Naive thymus-derived CD4-positive, alpha-beta T cell (primary cell): Measurements from ENCODE around the gene CDR2L. TPM values are rescaled to one million over a fixed set of nuclear protein-coding genes. Genes with fewer than 3 reads are reported as not detected.
A peak's percentile ranks its signal among the peaks of the same experiment; 100 is the strongest.

Experiments
- ATAC-seq: fragments of 150-1000 bp; cut with Tn5 transposase; 2 replicates; pipeline ENCODE4 v1.10.0; 2021; ENCODE audit warnings: mild to moderate bottlenecking, moderate library complexity
- CTCF ChIA-PET: fragments of 350-600 bp; sonication (Branson Sonifier 250); formaldehyde crosslinking; loops from one replicate; lab custom pipeline; 2021; ENCODE audit warnings: antibody characterized with exemption; lab: Charles Lee
- POLR2A ChIA-PET: fragments of 350-600 bp; sonication (Branson Sonifier 250); formaldehyde crosslinking; loops from one replicate; lab custom pipeline; 2021; ENCODE audit warnings: antibody characterized with exemption, inconsistent platforms; lab: Charles Lee
- DNase-seq, 9 donors: peaks; one replicate each; pipeline versions ENCODE4 v3.0.0 to v3.0.0-alpha.2; 2020 to 2022; ENCODE audit warnings: mixed read lengths in 1 of 9
- H3K27ac ChIP-seq: one replicate; pipeline ENCODE4 v1.7.0; 2013; ENCODE audit warnings: mild to moderate bottlenecking, low read depth, low read length, moderate library complexity
- H3K27me3 ChIP-seq, 2 donors: one replicate each; pipeline ENCODE4 v1.7.0; 2013; ENCODE audit warnings: low read length in 2 of 2, mild to moderate bottlenecking in 2 of 2, moderate library complexity in 2 of 2; ENCODE audit not compliant: control insufficient read depth in 2 of 2, insufficient read depth in 2 of 2
- H3K36me3 ChIP-seq, 3 experiments: 1 replicate in 2 of 3; 2 replicates in 1 of 3; pipeline ENCODE4 v1.7.0; 2013; ENCODE audit warnings: low read length in 3 of 3, mild to moderate bottlenecking in 3 of 3, moderate library complexity in 1 of 3; ENCODE audit not compliant: insufficient read depth in 3 of 3, control insufficient read depth in 2 of 3
- H3K4me1 ChIP-seq, 2 donors: one replicate each; pipeline ENCODE4 v1.7.0; 2013; ENCODE audit warnings: low read length in 2 of 2, mild to moderate bottlenecking in 2 of 2, moderate library complexity in 1 of 2; ENCODE audit not compliant: control insufficient read depth in 2 of 2, insufficient read depth in 2 of 2
- H3K4me3 ChIP-seq: 2 replicates; pipeline ENCODE4 v1.7.0; 2013; ENCODE audit warnings: mild to moderate bottlenecking, low read length
- H3K9me3 ChIP-seq, 3 experiments: 1 replicate in 2 of 3; 2 replicates in 1 of 3; pipeline ENCODE4 v1.7.0; 2013; ENCODE audit warnings: low read length in 3 of 3; ENCODE audit not compliant: control insufficient read depth in 2 of 3
- H3K27ac Mint-ChIP-seq, 9 donors: one replicate each; pipeline ENCODE4 v1.8.0; 2020 to 2022; ENCODE audit warnings: mixed read lengths in 9 of 9, mild to moderate bottlenecking in 8 of 9, moderate library complexity in 5 of 9, inconsistent platforms in 2 of 9
- H3K27me3 Mint-ChIP-seq, 5 donors: one replicate each; pipeline ENCODE4 v1.8.0; 2021 to 2022; ENCODE audit warnings: mixed read lengths in 5 of 5, mild to moderate bottlenecking in 1 of 5
- H3K36me3 Mint-ChIP-seq, 5 donors: one replicate each; pipeline ENCODE4 v1.8.0; 2020 to 2022; ENCODE audit warnings: mixed read lengths in 5 of 5, mild to moderate bottlenecking in 3 of 5, inconsistent platforms in 1 of 5
- H3K4me1 Mint-ChIP-seq, 7 donors: one replicate each; pipeline ENCODE4 v1.8.0; 2020 to 2022; ENCODE audit warnings: mixed read lengths in 7 of 7, mild to moderate bottlenecking in 3 of 7, inconsistent platforms in 1 of 7
- H3K4me3 Mint-ChIP-seq, 10 donors: one replicate each; pipeline ENCODE4 v1.8.0; 2020 to 2022; ENCODE audit warnings: mild to moderate bottlenecking in 10 of 10, mixed read lengths in 10 of 10, moderate library complexity in 6 of 10, inconsistent platforms in 2 of 10
- H3K9me3 Mint-ChIP-seq, 11 donors: one replicate each; pipeline ENCODE4 v1.8.0; 2020 to 2022; ENCODE audit warnings: mixed read lengths in 11 of 11, mild to moderate bottlenecking in 4 of 11, inconsistent platforms in 1 of 11, moderate library complexity in 1 of 11
- intact Hi-C, 2 donors: fragments of 100-400 bp; cut with micrococcal nuclease; formaldehyde crosslinking; loops; one replicate each; pipeline ENCODE4 v1.15.1; 2023
- polyA plus RNA-seq, 2 donors: library from polyadenylated mRNA; unstranded; fragments of 300-500 nt; fragmentation: Illumina TruSeq; gene quantifications; one replicate each; pipeline ENCODE4 v1.2.3, GENCODE V29; 2021
- total RNA-seq, 6 experiments: library from RNA in 5 of 6; stranded (reverse) in 5 of 6; gene quantifications; 1 replicate in 5 of 6; 2 replicates in 1 of 6; pipeline ENCODE4 v1.2.3 and lab custom pipeline; 2021 to 2026

CDR2L gene
- total and polyA plus RNA-seq, 7 experiments from 2014 or later = 0.08 to 0.17 (median 0.16) TPM; not detected in 4

DNA sequence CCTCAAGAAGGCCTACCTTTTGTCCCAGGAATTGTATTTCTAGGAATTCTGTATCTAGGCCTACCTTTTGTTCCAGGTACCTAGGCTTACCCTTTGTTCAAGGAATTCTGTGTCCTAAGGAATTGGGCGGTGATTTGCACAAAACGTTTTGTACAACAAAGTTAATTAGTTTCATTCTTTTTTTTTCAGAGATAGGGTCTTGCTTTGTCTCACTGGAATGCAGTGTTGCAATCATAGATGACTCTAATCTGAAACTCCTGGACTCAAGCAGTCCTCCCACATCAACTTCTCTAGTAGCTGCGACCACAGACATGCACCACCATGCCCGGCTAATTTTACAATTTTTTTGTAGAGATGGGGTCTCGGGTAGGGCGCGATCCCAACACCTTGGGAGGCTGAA is 7.0 kb downstream of the CDR2L start:
- no peak overlapping the region for H3K27ac Mint-ChIP-seq
- H3K4me3 Mint-ChIP-seq = no peak overlapping the region
- DNase-seq = no peak
- H3K9me3 Mint-ChIP-seq = peaks cover 0 to 2% (median 0%) of the 10 kb centered on the region in 11 donors
- no peak overlapping the region for H3K27ac ChIP-seq
- H3K27me3 Mint-ChIP-seq = peaks cover 0 to 13% (median 0%) of the 10 kb centered on the region in 5 donors
- no peaks in the 10 kb centered on the region for H3K36me3 Mint-ChIP-seq
- no peaks in the 10 kb centered on the region for H3K27me3 ChIP-seq
- no peaks in the 10 kb centered on the region for H3K36me3 ChIP-seq
- H3K4me3 ChIP-seq = no peak overlapping the region
- peaks cover 0 to 10% (median 5%) of the 10 kb centered on the region in 7 donors for H3K4me1 Mint-ChIP-seq
- CTCF ChIA-PET = no interaction called here
- H3K4me1 ChIP-seq = no peaks in the 10 kb centered on the region
- H3K9me3 ChIP-seq = no peaks in the 10 kb centered on the region
- intact Hi-C loops = no loop called here
- POLR2A ChIA-PET = no interaction called here
- ATAC-seq = no peak

DNA sequence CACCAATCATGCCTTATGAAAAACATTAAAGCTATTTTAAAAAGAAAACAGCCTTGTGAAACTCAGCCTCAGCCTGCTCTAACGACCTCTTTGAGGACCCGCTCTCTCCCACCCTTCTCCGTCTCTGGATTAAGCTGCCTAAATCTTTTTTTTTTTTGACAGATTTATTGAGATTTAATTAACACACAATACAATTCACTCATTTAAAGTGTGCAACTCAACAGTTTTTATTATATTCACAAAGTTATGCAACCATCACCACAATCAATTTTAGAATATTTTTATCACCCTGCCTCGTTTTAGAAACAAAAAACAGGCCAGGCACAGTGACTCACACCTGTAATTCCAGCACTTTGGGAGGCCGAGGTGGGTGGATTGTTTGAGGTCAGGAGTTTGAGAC is 8.4 kb downstream of the CDR2L start:
- H3K4me3 ChIP-seq = no peak overlapping the region
- no peak overlapping the region for H3K27ac ChIP-seq
- no peaks in the 10 kb centered on the region for H3K36me3 Mint-ChIP-seq
- ChIA-PET CTCF (interaction anchor here (0.8 to 1.1 kb wide), 2 partner anchors 19 to 35 kb away, joined by 3 read pairs; no protein-coding TSS in a partner anchor), POLR2A (interaction anchor here (1.0 kb wide), 2 partner anchors 14 to 16 kb away, joined by 3 to 4 read pairs; partner anchors contain the start of gene MRPL58)
- H3K9me3 ChIP-seq = no peaks in the 10 kb centered on the region
- peaks cover 0 to 10% (median 5%) of the 10 kb centered on the region in 7 donors for H3K4me1 Mint-ChIP-seq
- DNase-seq (no peak), ATAC-seq (no peak)
- no peaks in the 10 kb centered on the region for H3K27me3 ChIP-seq
- H3K36me3 ChIP-seq = no peaks in the 10 kb centered on the region
- no peak overlapping the region for H3K4me3 Mint-ChIP-seq
- no peaks in the 10 kb centered on the region for H3K4me1 ChIP-seq
- peaks cover 0 to 4% (median 0%) of the 10 kb centered on the region in 5 donors for H3K27me3 Mint-ChIP-seq
- no peak overlapping the region for H3K27ac Mint-ChIP-seq
- peaks cover 0 to 2% (median 0%) of the 10 kb centered on the region in 11 donors for H3K9me3 Mint-ChIP-seq
- intact Hi-C loops = no loop called here

- H3K9me3 ChIP-seq = no peaks in the 10 kb centered on the region
- H3K27me3 ChIP-seq = no peaks in the 10 kb centered on the region
- Mint-ChIP-seq H3K27me3 (no peaks in the 10 kb centered on the region), H3K36me3 (no peaks in the 10 kb centered on the region), H3K27ac (peak overlapping the region in 1 of 9 donors; percentile 12), H3K9me3 (peaks cover 0 to 2% (median 0%) of the 10 kb centered on the region in 11 donors), H3K4me1 (peaks cover 0 to 10% (median 5%) of the 10 kb centered on the region in 7 donors), H3K4me3 (no peak overlapping the region)
- H3K36me3 ChIP-seq = no peaks in the 10 kb centered on the region
- no peak overlapping the region for H3K27ac ChIP-seq
- H3K4me3 ChIP-seq = no peak overlapping the region
- ChIA-PET CTCF (no interaction called here), POLR2A (interaction anchor here (0.7 to 1.6 kb wide), 2 partner anchors 9 to 14 kb away, joined by 3 to 7 read pairs; partner anchors contain the start of gene MRPL58)
- H3K4me1 ChIP-seq = no peaks in the 10 kb centered on the region
- DNase-seq (no peak), ATAC-seq (no peak)
- intact Hi-C loops = no loop called here
Observed at GRCh38 chr17:74998783-74999182, 11.4 kb downstream of the CDR2L start.

DNA sequence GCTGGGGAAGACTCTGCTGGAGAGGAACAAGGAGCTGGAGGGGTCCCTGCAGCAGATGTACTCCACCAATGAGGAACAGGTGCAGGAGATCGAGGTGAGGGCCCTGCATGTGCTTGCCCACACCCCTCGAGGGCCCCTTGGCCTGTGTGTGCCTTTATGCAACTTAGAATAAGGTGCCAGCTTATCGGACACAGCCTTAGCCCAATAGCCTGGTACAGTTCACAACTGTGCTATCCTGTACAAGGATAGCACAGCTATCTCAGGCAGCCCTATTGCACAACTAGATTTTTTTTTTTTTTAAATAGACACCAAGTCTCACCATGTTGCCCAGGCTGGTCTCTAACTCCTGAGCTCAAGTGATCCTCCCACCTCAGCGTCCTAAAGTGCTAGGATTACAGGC is 12.1 kb downstream of the CDR2L start:
- Histone ChIP-seq H3K9me3 (no peaks in the 10 kb centered on the region), H3K36me3 (no peaks in the 10 kb centered on the region), H3K27me3 (no peaks in the 10 kb centered on the region), H3K4me1 (no peaks in the 10 kb centered on the region), H3K4me3 (no peak overlapping the region), H3K27ac (no peak overlapping the region)
- CTCF ChIA-PET = interaction anchor here (0.6 kb wide), 1 partner anchor 13 kb away, joined by 3 read pairs; the partner anchor contains the start of gene MRPL58
- H3K4me3 Mint-ChIP-seq = no peak overlapping the region
- peaks cover 0 to 2% (median 0%) of the 10 kb centered on the region in 11 donors for H3K9me3 Mint-ChIP-seq
- peaks cover 0 to 10% (median 5%) of the 10 kb centered on the region in 7 donors for H3K4me1 Mint-ChIP-seq
- POLR2A ChIA-PET = interaction anchor here (0.8 to 1.6 kb wide), 5 partner anchors 11 to 226 kb away, joined by 3 to 7 read pairs (median 3); partner anchors contain the start of genes CDR2L and MRPL58
- intact Hi-C loops = no loop called here
- no peaks in the 10 kb centered on the region for H3K36me3 Mint-ChIP-seq
- ATAC-seq = no peak
- no peak overlapping the region for H3K27ac Mint-ChIP-seq
- no peaks in the 10 kb centered on the region for H3K27me3 Mint-ChIP-seq
- no peak for DNase-seq

DNA sequence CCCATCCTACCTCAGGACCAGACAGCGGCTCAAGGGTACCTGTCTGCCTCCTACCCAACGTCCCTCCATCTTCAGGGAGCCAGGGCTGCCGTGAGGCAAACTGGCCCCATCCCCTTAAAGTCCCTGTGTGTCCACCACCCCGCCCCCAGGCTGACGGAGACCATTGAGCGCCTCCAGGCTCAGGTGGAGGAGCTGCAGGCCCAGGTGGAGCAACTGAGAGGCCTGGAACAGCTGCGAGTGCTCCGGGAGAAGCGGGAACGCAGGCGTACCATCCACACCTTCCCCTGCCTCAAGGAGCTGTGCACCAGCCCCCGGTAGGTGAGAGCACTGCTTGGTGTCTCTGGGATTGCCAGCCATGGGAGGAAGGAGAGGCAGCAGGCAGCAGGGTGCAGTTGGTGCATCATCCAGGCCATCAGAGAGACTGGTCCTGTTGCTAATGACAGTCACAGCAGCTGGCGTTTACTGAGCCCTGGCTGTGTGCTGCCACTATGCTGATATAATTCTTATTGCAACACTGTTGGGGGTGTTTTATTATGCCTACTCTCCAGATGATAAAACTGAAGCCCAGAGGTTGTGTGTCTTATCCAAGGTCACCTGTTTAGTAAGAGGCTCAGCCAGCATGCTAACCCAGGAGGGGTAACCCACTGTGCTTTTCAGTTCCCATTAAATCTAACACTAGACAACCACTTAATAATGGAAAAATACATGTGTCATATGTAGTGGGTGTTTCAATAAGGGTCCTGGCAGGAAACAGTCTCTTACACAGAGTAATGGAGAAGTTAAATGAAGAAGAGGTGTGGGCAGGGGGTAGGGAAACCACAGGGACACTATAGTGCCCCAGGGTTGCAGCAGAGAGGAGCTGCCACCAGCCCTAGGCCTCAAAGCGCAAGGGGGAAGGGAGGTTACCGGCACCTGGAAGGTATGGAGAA is 14.7 kb downstream of the CDR2L start:
- Histone ChIP-seq H3K36me3 (no peaks in the 10 kb centered on the region), H3K27ac (no peak overlapping the region), H3K27me3 (no peaks in the 10 kb centered on the region), H3K4me3 (no peak overlapping the region), H3K9me3 (no peaks in the 10 kb centered on the region), H3K4me1 (no peaks in the 10 kb centered on the region)
- no peak for DNase-seq
- Mint-ChIP-seq H3K4me3 (no peak overlapping the region), H3K4me1 (peaks cover 0 to 10% (median 5%) of the 10 kb centered on the region in 7 donors), H3K27me3 (peaks cover 0 to 5% (median 0%) of the 10 kb centered on the region in 5 donors), H3K27ac (no peak overlapping the region), H3K9me3 (peaks cover 0 to 2% (median 0%) of the 10 kb centered on the region in 11 donors), H3K36me3 (no peaks in the 10 kb centered on the region)
- CTCF ChIA-PET = no interaction called here
- POLR2A ChIA-PET = interaction anchor here (0.5 kb wide), 1 partner anchor 196 kb away, joined by 4 read pairs; no protein-coding TSS in a partner anchor
- no peak for ATAC-seq
- intact Hi-C loops = no loop called here

DNA sequence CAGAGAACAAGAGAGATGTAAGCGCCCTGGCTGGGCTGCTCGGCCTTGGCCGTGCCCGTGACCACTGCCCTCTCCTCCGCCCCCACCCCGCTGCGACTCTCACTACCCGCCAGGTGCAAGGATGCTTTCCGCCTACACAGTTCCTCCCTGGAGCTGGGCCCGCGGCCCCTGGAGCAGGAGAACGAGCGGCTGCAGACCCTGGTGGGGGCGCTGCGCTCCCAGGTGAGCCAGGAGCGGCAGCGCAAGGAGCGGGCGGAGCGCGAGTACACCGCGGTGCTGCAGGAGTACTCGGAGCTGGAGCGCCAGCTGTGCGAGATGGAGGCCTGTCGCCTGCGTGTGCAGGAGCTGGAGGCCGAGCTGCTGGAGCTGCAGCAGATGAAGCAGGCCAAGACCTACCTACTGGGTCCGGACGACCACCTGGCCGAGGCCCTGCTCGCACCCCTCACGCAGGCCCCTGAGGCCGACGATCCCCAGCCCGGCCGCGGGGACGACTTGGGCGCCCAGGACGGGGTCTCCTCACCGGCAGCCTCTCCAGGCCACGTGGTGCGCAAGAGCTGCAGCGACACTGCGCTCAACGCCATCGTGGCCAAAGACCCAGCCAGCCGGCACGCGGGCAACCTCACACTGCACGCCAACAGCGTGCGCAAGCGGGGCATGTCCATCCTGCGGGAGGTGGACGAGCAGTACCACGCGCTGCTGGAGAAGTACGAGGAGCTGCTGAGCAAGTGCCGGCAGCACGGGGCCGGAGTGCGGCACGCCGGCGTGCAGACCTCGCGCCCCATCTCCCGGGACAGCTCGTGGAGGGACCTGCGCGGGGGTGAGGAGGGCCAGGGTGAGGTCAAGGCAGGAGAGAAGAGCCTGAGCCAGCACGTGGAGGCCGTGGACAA is 15.9 kb downstream of the CDR2L start:
- Histone ChIP-seq H3K27me3 (no peaks in the 10 kb centered on the region), H3K4me1 (no peaks in the 10 kb centered on the region), H3K4me3 (no peak overlapping the region), H3K36me3 (no peaks in the 10 kb centered on the region), H3K9me3 (no peaks in the 10 kb centered on the region), H3K27ac (no peak overlapping the region)
- H3K4me3 Mint-ChIP-seq = no peak overlapping the region
- H3K9me3 Mint-ChIP-seq = no peaks in the 10 kb centered on the region
- peaks cover 0 to 9% (median 3%) of the 10 kb centered on the region in 7 donors for H3K4me1 Mint-ChIP-seq
- H3K27ac Mint-ChIP-seq = no peak overlapping the region
- ChIA-PET CTCF (interaction anchor here (1.0 kb wide), 1 partner anchor 111 kb away, joined by 3 read pairs; no protein-coding TSS in a partner anchor), POLR2A (interaction anchor here (0.7 kb wide), 1 partner anchor 39 kb away, joined by 3 read pairs; no protein-coding TSS in a partner anchor)
- intact Hi-C loops = no loop called here
- peaks cover 0 to 5% (median 0%) of the 10 kb centered on the region in 5 donors for H3K27me3 Mint-ChIP-seq
- ATAC-seq (no peak), DNase-seq (no peak)
- no peaks in the 10 kb centered on the region for H3K36me3 Mint-ChIP-seq
